ENCODE measurements around the gene RALGAPA1. TPM values are rescaled to one million over a fixed set of nuclear protein-coding genes. Genes with fewer than 3 reads are reported as not detected.
"Not testable (repeated sequence)": the region's sequence is repeated elsewhere in the genome, so short reads cannot be mapped to it uniquely, and the experiment has no call there.

RALGAPA1 gene
- polyA plus RNA-seq, 3 donors: 35.7 to 63.9 (median 43.4) TPM

DNA sequence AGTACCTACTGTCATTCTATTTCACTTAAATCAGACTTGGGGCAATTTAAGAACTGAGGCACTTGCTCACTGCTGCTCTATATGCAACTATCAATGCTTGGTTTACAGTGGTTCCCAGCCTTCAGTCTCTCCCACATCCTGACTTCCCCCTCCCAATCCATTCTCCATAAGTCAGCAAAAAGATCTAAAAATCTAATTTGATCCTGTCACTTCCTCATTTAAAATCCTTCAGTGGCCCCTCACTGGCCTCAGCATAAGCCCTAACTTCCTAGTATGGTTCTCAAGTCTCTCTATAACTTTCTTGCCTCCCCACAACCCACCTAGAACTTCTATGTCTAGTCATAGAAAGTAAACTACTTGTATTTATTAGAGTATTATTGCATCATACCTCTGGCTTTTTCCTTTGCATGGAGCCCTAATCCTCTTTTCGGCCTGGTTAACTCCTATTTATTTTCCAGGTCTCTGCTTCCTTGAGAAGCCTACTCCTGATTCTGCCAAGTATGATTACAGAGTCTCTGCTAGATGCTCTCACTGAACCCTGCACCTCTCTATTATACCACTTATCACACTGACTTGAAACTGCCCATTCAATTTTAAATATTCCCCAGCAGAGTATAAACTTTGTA is 130.6 kb downstream of the RALGAPA1 start:
- no peak for DNase-seq (ENCODE audit: extremely low read depth in 1 of 11, low read depth in 9 of 11, low spot score in 4 of 11)

DNA sequence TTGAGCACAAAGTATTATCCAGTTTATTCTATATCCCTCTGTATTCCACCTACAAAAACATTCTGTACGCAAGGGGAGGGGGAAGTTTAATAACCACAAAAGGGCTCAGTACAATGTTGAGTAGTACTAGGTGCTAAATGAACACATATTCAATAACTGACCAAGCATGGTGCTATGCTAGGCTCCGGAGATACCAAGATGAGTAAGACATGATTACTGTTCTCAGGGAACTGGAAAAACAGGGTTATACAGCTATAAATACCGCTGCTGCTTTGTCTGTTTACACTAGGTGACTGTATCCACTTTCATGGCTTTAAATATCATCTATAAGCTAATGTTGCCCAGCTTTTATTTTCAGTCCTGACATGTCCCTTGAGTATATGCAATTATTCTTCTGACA is 139.3 kb downstream of the RALGAPA1 start:
- no peak for DNase-seq (ENCODE audit: extremely low read depth in 1 of 11, low read depth in 9 of 11, low spot score in 4 of 11)

DNA sequence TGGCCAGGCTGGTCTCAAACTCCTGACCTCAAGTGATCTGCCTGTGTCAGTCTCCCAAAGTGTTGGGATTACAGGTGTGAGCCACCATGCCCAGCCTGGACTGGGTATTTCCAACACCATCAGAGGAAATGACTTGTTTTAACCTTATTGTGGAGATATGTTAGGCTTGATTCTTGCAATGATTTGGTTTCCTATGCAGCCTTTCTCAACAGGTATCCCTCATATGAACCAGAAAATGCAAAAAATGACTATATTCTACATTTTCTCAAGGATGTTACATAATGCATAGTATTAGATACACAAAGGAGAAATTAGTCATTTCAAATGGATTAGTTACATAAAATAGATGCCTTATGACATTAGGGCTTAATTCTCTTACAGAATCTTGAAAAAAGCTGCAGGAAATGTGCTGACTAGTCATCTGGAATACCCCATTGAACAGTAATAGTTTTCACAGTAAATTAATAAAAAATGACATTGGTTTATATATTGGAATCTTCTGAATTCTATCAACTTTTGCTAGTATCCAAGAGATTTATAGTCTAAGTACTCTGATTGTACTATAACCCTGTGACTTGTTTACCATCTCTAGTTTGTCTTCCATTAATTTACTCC is 142.6 kb downstream of the RALGAPA1 start:
- DNase-seq (ENCODE audit: extremely low read depth in 1 of 11, low read depth in 9 of 11, low spot score in 4 of 11): no peak

DNA sequence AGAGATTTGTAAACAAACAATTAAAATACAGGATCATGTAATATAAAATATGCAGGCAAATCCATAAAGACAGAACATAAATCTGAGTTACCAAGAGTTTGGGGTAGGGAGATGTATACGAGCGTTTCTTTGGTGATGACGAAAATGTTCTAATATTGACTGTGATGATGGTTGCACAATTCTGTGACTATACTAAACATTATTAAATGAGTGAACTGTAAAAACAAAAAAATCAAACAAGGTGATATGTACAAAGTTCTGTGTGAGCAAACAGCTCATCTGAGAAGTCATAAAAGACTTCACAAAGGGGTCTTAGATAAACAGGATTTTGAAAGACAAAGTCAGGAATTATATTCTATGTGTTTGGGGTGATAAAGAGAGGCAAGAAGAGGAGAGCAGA is 147.2 kb downstream of the RALGAPA1 start:
- DNase-seq (ENCODE audit: extremely low read depth in 1 of 11, low read depth in 9 of 11, low spot score in 4 of 11): no peak

DNA sequence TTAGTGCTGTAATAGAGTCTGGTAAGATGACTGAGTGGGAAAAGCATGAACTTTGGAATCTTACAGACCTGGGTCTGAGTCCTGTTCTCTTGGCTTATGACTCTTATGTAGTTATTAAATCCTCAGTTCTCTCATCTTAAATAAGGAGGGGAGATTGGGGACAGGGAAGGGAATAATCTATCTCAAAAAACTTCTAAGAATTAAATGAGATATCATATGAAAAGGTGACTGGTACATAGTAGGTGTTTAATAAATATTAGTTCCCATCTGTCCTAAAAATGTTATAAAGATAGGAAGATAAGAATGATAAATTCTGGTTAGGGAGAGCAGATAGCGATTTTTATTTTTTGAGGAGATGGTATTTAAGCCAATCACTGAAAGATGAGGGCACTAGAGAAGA is 156.1 kb downstream of the RALGAPA1 start:
- DNase-seq (ENCODE audit: extremely low read depth in 1 of 11, low read depth in 9 of 11, low spot score in 4 of 11): no peak

DNA sequence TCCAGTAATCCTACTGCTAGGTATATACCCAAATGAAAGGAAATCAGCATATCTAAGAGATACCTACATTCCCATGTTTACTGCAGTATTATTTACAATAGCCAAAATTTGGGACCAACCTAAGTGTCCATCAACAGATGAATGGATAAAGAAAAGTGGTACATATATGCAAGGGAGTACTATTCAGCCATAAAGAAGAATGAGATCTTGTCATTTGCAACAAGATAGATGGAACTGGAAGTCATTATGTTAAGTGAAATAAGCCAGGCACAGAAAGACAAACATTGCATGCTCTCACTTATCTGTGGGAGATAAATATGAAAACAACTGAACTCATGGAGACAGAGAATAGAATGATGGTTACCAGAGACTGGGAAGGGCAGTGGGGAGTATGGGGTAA is 165.6 kb downstream of the RALGAPA1 start:
- DNase-seq (ENCODE audit: extremely low read depth in 1 of 11, low read depth in 9 of 11, low spot score in 4 of 11): no peak

DNA sequence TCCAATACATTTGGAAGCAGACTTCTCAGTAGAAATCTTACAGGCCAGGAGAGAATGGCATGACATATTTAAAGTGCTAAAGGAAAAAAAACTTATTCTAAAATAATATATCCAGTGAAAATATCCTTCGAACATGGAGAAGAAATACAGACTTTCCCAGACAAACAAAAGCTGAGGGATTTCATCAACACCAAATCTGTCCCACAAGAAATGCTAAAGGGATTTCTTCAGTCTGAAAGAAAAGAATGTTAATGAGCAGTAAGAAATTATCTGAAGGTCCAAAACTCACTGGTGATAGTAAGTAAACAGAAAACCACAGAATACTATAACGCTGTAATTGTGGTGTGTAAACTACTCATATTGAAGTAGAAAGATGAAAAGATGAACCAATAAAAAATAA is 171.2 kb downstream of the RALGAPA1 start:
- DNase-seq (ENCODE audit: extremely low read depth in 1 of 11, low read depth in 9 of 11, low spot score in 4 of 11): no peak

DNA sequence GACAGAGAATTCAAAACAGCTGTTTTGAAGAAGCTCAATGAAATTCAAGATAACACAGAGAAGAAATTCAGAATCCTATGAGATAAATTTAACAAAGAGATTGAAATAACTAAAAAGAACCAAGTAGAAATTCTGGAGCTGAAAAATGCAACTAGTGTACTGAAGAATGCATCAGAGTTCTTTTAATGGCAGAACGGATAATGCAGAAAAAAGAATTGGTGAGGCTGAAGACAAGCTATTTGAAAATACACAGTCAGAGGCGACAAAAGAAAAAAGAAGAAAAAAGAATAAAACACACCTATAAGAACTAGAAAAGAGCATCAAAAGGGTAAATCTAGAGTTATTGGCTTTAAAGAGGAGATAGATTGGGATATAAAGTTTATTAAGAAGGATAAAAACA is 171.8 kb downstream of the RALGAPA1 start:
- DNase-seq (ENCODE audit: extremely low read depth in 1 of 11, low read depth in 9 of 11, low spot score in 4 of 11): no peak

DNA sequence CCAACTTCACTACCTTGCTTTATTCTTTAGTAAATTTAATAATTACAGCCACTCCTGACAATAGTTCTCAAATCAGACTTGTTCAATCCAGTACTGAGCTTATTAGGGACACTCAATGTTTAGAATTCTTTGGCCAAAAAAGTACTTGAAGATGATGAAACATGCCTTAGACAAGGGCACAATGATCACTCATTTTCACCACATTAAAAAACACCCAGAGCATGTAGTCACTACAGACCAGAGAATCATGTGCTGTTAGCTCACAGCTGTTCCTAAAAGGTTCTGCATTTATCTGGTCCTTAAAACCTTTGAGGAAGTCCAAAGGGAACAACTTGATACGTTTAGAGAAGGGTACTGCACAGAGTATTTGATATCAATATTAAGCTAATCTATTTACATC is 176.4 kb downstream of the RALGAPA1 start:
- DNase-seq (ENCODE audit: extremely low read depth in 1 of 11, low read depth in 9 of 11, low spot score in 4 of 11): no peak

DNA sequence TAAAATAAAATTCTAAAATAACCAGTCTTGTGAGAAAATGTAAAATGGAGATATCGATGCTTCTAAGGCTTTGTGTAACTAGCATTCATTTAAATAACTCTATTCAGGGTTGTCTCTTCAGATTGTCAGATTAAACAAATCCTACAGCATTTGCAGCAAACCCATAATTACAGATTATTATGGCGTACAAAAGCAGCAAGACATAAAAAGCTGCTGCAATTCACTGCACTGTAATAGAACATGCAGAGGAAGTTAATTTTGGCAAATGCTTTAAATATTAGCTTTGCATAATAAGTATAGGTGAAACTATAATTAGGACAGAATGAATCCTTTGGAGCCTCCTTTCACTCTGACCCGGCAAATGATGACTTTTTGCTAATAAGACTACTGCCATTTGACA is 176.8 kb downstream of the RALGAPA1 start:
- DNase-seq (ENCODE audit: extremely low read depth in 1 of 11, low read depth in 9 of 11, low spot score in 4 of 11): no peak

DNA sequence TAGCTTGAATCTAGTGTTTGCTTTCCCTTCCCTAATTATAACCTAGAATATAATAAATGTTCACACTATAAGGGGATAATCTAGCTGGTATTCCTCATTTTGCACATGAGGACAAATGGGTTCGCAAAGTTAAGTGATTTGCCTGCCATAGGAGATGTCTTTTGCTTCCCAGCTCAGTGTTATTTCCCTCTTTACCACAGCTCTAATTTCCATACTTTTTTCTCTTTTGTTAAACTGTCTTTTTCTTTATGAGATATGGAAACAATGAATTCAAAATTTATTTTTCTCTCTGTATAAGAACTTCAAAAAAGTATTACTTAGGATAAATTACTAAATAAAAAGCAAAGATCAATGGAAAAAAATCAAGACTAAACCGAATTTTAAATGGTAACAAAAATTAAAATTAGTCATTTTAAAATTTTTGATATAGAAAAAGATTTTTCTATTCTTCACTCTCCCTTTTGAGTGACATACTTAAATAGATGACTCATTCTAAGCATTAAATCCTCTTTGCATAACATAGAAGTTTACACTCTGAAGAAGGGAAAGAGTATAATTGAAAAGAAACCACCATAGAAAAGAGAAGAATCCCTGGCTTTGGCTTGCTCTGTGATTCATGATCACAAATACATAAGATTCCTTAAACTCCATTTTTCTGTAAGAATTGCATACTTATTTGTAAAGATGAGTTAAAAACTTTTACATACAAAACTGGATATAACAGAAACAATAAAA is 177.9 kb downstream of the RALGAPA1 start:
- DNase-seq (ENCODE audit: extremely low read depth in 1 of 11, low read depth in 9 of 11, low spot score in 4 of 11): no peak

DNA sequence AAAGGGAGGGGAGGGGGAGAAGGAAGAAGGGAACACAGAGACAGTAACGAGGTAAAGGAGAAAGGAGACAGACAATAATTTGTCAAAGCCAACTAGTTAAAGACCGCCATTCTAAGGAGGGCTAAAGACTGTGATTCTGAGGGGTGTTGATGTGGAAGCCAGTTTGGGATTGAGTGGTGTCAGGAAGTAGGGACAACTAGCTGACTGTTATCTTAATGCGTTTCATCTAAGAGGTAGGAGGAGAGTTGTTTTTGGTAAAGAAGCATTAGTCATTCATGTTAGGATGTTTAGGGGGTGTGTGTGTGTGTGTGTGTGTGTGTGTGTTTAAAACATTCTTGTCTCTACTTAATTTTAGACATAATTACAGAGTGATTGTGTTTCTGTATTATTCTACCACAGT is 180.1 kb downstream of the RALGAPA1 start:
- no peak for DNase-seq (ENCODE audit: extremely low read depth in 1 of 11, low read depth in 9 of 11, low spot score in 4 of 11)

DNA sequence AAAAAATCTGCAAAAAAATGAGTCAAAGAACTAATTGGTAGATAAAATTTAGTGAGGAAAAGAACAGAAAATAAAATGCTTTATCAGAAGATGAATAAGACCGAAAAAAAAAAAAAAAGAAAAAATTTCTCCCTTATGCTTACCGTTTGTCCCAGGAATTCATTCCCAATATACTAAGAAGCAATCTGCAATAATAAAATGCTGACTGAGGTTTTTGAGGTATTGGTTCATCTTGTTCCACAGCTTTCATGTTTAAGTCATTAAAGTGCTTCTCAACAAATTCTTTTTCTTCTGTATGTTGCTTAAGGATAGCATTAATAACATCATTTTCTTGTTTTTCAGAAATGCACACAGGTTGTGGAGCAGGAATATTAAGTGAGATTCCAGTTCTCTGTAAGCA is 182.1 kb downstream of the RALGAPA1 start:
- DNase-seq (ENCODE audit: extremely low read depth in 1 of 11, low read depth in 9 of 11, low spot score in 4 of 11): not testable (repeated sequence)

DNA sequence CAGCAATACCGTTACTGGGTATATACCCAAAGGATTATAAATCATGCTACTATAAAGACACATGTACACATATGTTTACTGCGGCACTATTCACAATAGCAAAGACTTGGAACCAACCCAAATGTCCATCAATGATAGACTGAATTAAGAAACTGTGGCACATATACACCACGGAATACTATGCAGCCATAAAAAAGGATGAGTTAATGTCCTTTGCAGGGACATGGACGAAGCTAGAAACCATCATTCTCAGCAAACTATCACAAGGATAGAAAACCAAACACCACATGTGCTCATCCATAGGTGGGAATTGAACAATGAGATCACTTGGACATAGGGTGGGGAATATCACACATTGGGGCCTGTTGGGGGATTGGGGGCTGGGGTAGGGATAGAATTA is 187.1 kb downstream of the RALGAPA1 start:
- DNase-seq (ENCODE audit: extremely low read depth in 1 of 11, low read depth in 9 of 11, low spot score in 4 of 11): not testable (repeated sequence)

DNA sequence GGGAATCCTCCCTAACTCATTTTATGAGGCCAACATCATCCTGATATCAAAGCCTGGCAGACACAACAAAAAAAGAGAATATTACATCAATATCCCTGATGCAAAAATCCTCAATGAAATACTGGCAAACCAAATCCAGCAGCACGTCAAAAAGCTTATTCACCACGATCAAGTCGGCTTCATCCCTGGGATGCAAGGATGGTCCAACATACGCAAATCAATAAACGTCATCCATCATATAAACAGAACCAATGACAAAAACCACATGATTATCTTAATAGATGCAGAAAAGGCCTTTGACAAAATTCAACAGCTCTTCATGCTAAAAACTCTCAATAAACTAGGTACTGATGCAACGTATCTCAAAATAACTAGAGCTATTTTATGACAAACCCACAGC is 189.1 kb downstream of the RALGAPA1 start:
- not testable (repeated sequence) for DNase-seq (ENCODE audit: extremely low read depth in 1 of 11, low read depth in 9 of 11, low spot score in 4 of 11)

DNA sequence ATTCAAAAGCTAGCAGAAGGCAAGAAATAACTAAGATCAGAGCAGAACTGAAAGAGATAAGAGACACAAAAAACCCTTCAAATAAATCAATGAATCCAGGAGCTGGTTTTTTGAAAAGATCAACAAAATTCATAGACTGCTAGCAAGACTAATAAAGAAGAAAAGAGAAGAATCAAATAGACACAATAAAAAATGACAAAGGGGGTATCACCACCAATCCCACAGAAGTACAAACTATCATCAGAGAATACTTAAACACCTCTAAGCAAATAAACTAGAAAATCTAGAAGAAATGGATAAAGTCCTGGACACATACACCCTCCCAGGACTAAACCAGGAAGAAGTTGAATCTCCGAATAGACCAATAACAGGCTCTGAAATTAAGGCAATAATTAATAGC is 189.6 kb downstream of the RALGAPA1 start:
- not testable (repeated sequence) for DNase-seq (ENCODE audit: extremely low read depth in 1 of 11, low read depth in 9 of 11, low spot score in 4 of 11)

DNA sequence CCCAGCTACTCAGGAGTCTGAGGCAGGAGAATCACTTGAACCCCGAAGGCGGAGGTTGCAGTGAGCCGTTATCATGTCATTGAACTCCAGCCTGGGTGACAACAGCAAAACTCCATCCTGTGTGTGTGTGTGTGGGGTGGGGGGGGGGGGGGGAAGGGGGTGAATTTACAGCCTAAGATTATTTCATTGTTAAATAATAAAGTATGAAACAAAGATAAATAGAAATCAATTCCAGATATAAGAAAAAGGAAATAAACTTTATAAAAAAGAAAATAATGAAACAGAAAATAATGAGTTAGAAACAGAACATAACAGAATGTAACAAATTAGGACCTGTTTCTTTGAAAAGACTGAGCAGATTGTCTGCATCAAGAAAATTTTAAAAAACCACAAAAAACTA is 191.6 kb downstream of the RALGAPA1 start:
- DNase-seq (ENCODE audit: extremely low read depth in 1 of 11, low read depth in 9 of 11, low spot score in 4 of 11): no peak

DNA sequence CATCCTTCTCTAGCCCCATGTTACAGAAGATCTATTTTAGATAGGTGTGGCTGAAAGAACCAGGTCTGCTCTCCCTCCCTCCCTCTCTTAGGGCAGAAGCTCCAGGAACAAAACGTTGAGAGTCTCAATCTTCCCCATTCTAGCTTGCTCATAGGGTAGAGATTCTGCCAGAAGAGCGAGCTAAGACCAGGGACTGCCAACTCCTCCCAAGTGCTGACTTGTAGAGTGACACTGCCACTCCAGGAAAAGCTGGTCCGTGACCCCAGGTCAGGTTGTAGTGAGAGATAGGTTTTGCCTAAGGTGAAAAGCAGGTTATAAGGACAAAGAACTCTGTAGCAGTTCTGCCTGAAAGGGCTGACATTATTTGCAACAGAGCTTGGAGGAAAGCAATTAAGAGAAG is 201.7 kb downstream of the RALGAPA1 start:
- DNase-seq (ENCODE audit: extremely low read depth in 1 of 11, low read depth in 9 of 11, low spot score in 4 of 11): no peak

DNA sequence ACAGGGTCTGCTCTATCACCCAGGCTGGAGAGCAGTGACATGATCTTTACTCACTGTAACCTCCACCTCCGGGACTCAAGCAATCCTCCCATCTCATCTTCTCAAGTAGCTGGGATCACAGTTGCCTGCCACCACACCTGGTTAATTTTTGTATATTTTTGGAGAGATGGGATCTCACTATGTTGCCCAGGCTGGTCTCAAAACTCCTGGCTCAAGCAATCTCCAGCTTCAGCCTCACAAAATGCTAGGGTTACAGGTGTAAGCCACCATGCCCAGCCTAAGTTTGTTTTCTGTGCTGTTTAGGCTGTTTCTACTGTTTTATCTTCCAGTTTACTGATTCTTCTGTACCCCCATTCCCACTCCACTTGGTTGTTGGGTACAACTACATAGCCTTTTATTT is 208.8 kb downstream of the RALGAPA1 start:
- no peak for DNase-seq (ENCODE audit: extremely low read depth in 1 of 11, low read depth in 9 of 11, low spot score in 4 of 11)

DNA sequence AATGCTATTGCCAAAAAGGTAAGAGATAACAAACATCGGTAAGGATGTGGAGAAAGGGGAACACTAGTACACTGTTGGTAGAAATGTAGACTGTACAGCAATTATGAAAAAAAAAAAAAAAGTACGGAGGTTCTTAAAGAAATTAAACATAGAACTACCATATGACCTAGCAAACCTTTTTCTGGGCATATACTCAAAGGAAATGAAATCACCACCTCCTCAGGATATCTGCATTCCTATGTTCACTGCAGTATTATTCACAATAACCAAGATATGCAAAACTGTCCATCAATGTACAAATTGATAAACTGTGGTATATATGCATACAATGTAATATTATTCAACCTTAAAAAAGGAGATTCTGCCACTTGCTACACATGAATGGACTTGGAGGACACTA is 214.5 kb downstream of the RALGAPA1 start:
- no peak for DNase-seq (ENCODE audit: extremely low read depth in 1 of 11, low read depth in 9 of 11, low spot score in 4 of 11)

DNA sequence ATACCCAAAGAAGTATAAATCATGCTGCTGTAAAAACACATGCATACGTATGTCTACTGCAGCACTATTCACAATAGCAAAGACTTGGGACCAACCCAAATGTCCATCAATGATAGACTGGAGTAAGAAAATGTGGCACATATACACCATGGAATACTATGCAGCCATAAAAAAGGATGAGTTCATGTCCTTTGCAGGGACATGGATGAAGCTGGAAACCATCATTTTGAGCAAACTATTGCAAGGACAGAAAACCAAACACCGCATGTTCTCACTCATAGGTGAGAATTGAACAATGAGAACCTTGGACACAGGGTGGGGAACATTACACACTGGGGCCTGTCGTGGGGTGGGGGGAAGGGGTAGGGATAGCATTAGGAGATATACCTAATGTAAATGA is 221.7 kb downstream of the RALGAPA1 start:
- DNase-seq (ENCODE audit: extremely low read depth in 1 of 11, low read depth in 9 of 11, low spot score in 4 of 11): not testable (repeated sequence)
